ENCODE data around the gene LIPI. TPM values are rescaled to one million over a fixed set of nuclear protein-coding genes. Genes with fewer than 3 reads are reported as not detected.

The LIPI gene
- total RNA-seq, 2 experiments from 2014 or later, result not detected

DNA sequence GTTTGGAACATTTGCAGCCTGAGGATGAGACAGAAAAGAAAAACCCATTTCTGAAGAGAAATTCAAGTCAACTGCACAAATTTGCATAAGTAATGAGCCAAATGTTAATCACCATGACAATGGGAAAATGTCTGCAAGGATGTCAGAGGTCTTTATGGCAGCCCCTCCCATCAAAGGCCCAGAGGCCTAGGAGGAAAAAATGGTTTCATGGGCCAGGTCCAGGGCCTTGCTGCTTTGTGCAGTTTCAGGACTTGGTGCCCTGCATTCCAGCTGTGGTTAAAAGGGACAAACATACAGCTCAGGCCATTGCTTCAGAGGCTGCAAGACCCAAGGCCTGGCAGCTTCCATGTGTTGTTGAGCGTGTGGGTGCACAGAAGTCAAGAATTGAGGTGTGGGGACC is 18.6 kb upstream of the LIPI start:
- TF ChIP-seq, protein P1, sequence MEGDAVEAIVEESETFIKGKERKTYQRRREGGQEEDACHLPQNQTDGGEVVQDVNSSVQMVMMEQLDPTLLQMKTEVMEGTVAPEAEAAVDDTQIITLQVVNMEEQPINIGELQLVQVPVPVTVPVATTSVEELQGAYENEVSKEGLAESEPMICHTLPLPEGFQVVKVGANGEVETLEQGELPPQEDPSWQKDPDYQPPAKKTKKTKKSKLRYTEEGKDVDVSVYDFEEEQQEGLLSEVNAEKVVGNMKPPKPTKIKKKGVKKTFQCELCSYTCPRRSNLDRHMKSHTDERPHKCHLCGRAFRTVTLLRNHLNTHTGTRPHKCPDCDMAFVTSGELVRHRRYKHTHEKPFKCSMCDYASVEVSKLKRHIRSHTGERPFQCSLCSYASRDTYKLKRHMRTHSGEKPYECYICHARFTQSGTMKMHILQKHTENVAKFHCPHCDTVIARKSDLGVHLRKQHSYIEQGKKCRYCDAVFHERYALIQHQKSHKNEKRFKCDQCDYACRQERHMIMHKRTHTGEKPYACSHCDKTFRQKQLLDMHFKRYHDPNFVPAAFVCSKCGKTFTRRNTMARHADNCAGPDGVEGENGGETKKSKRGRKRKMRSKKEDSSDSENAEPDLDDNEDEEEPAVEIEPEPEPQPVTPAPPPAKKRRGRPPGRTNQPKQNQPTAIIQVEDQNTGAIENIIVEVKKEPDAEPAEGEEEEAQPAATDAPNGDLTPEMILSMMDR (conservative IDR thresholded peaks at IDR 0.05; ENCODE audit: low read length), result no peak
- TF ChIP-seq EZH2phosphoT487 (IDR thresholded peaks at IDR 0.05; ENCODE audit: borderline replicate concordance, low read depth, low read length), result no peak

DNA sequence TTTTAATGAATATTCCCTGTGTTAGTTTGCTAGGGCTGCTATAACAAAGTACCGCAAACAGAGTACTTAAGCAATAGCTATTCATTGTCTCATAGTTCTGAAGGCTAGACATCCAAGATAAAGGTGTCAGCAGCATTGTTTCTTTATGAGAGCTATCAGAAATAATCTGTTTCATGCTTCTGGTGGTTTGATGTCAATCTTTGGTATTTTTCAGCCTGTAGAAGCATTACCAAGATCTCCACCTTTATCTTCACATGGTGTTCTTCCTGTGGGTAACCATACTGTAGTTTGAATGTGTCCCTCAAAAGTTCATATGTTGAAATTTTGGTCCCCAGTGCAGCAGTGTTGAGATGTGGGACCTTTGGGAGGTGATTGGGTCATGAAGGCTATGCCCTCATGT is 12.6 kb upstream of the LIPI start:
- TF ChIP-seq EZH2phosphoT487 (IDR thresholded peaks at IDR 0.05; ENCODE audit: borderline replicate concordance, low read depth, low read length), result no peak
- TF ChIP-seq, protein P1 (conservative IDR thresholded peaks at IDR 0.05; ENCODE audit: low read length), result no peak
- Histone ChIP-seq H3K9me3 (ENCODE audit: low read length) (no peaks in the 10 kb centered on the region), H3K36me3 (ENCODE audit: insufficient read depth, low read length) (no peaks in the 10 kb centered on the region), H3K79me2 (ENCODE audit: insufficient read depth, low read depth, low read length) (no peaks in the 10 kb centered on the region), H3K4me2 (ENCODE audit: low read length) (no peak overlapping the region), H3K27ac (ENCODE audit: low read depth, low read length, poor library complexity, severe bottlenecking) (no peak overlapping the region), H3K4me3 (ENCODE audit: low read depth, low read length, poor library complexity, severe bottlenecking) (no peak overlapping the region), H2AFZ (ENCODE audit: low read length) (no peak overlapping the region), H3K9me2 (ENCODE audit: insufficient read depth, low read length) (no peaks in the 10 kb centered on the region), H4K20me1 (ENCODE audit: insufficient read depth, low read length) (no peaks in the 10 kb centered on the region), H3K4me1 (ENCODE audit: insufficient read depth, low read length, poor library complexity, severe bottlenecking) (no peaks in the 10 kb centered on the region)
- no TSS peak for BruUV-seq (replicated peaks)
- intact Hi-C loops (cut with micrococcal nuclease; ENCODE audit: unreplicated experiment), result no loop called here
- ChIA-PET CTCF (ENCODE audit: unreplicated experiment) (no interaction called here), POLR2A (interaction anchor here (2.0 kb wide), 1 partner anchor 16 kb away, joined by 8 read pairs; no protein-coding TSS in a partner anchor)
- no peak for DNase-seq (ENCODE audit: low spot score)

More for the DNA sequence above, 18.6 kb upstream of the LIPI start:
- no peak overlapping the region for H3K4me3 ChIP-seq (ENCODE audit: low read depth, low read length, poor library complexity, severe bottlenecking)
- BruUV-seq (replicated peaks), result no TSS peak
- no peaks in the 10 kb centered on the region for H3K9me3 ChIP-seq (ENCODE audit: low read length)
- no peaks in the 10 kb centered on the region for H3K9me2 ChIP-seq (ENCODE audit: insufficient read depth, low read length)
- no peak overlapping the region for H3K27ac ChIP-seq (ENCODE audit: low read depth, low read length, poor library complexity, severe bottlenecking)
- H2AFZ ChIP-seq (ENCODE audit: low read length), result no peak overlapping the region
- H3K36me3 ChIP-seq (ENCODE audit: insufficient read depth, low read length), result no peaks in the 10 kb centered on the region
- H3K79me2 ChIP-seq (ENCODE audit: insufficient read depth, low read depth, low read length), result no peaks in the 10 kb centered on the region
- DNase-seq (ENCODE audit: low spot score), result no peak
- H3K4me2 ChIP-seq (ENCODE audit: low read length), result no peak overlapping the region
- ChIA-PET POLR2A (no interaction called here), CTCF (ENCODE audit: unreplicated experiment) (no interaction called here)
- H4K20me1 ChIP-seq (ENCODE audit: insufficient read depth, low read length), result no peaks in the 10 kb centered on the region
- no peaks in the 10 kb centered on the region for H3K4me1 ChIP-seq (ENCODE audit: insufficient read depth, low read length, poor library complexity, severe bottlenecking)
- intact Hi-C loops (cut with micrococcal nuclease; ENCODE audit: unreplicated experiment), result no loop called here

DNA sequence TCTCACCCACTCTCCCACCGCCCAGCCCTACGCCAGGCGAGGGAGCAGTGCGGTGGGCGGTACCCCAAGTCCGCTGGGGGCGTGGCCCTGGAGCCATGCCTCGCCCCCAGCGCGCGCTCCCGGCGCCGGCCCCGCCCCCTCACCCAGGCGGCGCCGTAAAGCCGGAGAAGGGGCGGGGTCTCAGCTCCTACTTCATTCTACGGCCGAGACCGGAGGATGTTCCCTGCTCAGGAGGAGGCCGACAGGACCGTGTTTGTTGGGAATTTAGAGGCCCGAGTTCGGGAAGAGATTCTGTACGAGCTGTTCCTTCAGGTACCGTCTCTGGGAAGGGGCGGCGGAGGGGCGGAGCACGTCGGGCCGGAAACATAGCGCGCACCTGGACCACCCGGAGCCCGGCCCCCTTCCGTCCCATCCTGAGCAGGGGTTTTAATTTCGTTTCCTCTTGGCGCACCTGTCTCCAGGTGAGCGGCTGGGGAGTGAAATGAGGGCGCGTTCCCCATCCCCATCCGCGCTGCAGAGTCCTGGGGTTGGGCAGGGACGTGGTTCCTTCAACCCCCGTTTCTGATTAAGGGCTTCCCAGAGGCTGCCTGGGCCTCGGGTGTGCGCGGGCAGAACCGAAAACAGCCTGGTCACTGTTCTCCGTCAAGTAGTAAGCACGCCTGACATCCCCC is 5.4 kb upstream of the LIPI start, which contains the start of gene RBM11:
Gene RBM11, plus strand, starts transcription at position 187 of the 671 bp plus-strand sequence. Its CDS starts 30 bp downstream, at position 217.
- H3K27ac ChIP-seq (ENCODE audit: low read depth, low read length, poor library complexity, severe bottlenecking), result no peak within 1 kb of the TSS
- no peaks in the 10 kb centered on the region for H4K20me1 ChIP-seq (ENCODE audit: insufficient read depth, low read length)
- peak within 1 kb of the TSS; percentile 73 for H3K4me3 ChIP-seq (ENCODE audit: low read depth, low read length, poor library complexity, severe bottlenecking)
- no peak for TF ChIP-seq EZH2phosphoT487 (IDR thresholded peaks at IDR 0.05; ENCODE audit: borderline replicate concordance, low read depth, low read length)
- TF ChIP-seq, protein P1 (conservative IDR thresholded peaks at IDR 0.05; ENCODE audit: low read length), result no peak
- H3K4me1 ChIP-seq (ENCODE audit: insufficient read depth, low read length, poor library complexity, severe bottlenecking), result no peaks in the 10 kb centered on the region
- no peaks in the 10 kb centered on the region for H3K9me2 ChIP-seq (ENCODE audit: insufficient read depth, low read length)
- intact Hi-C loops (cut with micrococcal nuclease; ENCODE audit: unreplicated experiment), result no loop called here
- H3K79me2 ChIP-seq (ENCODE audit: insufficient read depth, low read depth, low read length), result no peaks in the 10 kb centered on the region
- no TSS peak for BruUV-seq (replicated peaks)
- peak within 1 kb of the TSS; percentile 83 for H3K4me2 ChIP-seq (ENCODE audit: low read length)
- H3K36me3 ChIP-seq (ENCODE audit: insufficient read depth, low read length), result no peaks in the 10 kb centered on the region
- CTCF ChIA-PET (ENCODE audit: unreplicated experiment), result no interaction called here
- peak; percentile 82 for DNase-seq (ENCODE audit: low spot score)
- peak within 1 kb of the TSS; percentile 72; the same call in 1 of the 2 replicates for H2AFZ ChIP-seq (ENCODE audit: low read length)
- POLR2A ChIA-PET, result interaction anchor here (0.8 to 1.2 kb wide), 4 partner anchors 23 to 1658 kb away, joined by 3 read pairs; no protein-coding TSS in a partner anchor
- H3K9me3 ChIP-seq (ENCODE audit: low read length), result no peaks in the 10 kb centered on the region

Measured in OCI-LY7 (cell line).